Inflammatory macrophage (primary cell): ENCODE data around the gene MED10.
A peak's percentile ranks its signal among the peaks of the same experiment; 100 is the strongest.

Experiments used
- DNase-seq, 2 donors: peaks; one replicate each; pipeline ENCODE4 v3.0.0-alpha.2; 2020 to 2022
- total RNA-seq, 18 experiments: gene quantifications; one replicate each; lab custom pipeline; 2026; ENCODE audit warnings: mixed read lengths in 6 of 18, inconsistent platforms in 2 of 18; lab: John Stamatoyannopoulos, UW

Gene MED10
- 7.7 to 15.7 (median 11.7) reads per million in 18 experiments for total RNA-seq

DNA sequence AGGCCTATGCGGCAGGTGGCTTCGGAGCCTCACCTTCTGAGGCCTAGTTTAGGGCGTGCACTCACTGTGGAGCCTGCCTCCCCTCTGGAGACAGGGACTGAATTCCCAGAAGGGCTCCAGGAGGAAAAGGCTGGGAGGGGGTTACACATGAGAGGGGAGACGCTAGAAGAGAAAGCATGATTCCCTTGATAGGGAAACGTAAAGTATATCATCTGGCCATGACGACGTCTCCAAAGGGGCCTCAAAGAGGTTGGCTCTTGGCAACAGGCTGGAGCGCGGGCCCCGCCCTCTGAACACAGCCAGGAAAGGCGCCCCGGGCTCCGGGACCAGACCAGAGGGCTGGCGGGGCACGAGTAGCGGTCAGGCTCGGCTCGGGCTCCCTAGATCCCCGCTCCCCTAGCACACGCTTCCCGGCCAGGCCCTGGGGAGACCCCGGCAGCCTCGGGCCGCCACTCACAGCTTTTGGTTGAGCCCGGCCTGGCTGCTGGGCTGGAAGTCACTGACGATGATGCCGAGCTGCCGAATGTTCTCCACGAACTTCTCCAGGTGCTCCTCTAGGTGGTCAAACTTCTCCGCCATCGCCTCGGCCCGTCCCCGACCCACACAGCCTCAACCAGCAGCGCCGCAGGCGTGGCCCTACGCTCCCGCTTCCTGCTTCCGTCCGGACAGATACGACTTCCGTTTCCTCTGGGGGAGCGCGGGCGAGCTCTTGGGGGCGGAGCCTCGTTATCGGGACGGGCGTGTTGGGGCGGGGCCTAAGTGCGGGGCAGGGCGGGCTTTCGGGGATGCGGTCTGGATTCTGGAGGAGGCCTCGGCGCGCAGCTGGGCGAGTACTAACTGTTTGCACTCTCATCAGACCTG lies at the start of gene MED10:
MED10 (minus strand) TSS at position 643 of the 861 bp plus-strand sequence; CDS start at position 579, 64 bp downstream.
- peak; percentile 93 to 95 for DNase-seq

- DNase-seq = no peak
Measured at GRCh38 chr5:6427694-6428093, 49.3 kb upstream of the MED10 start.

GRCh38 chr5:6424700-6425099 lies 46.4 kb upstream of the MED10 start:
- no peak for DNase-seq

- no peak for DNase-seq
Measured at GRCh38 chr5:6424110-6424659, 45.8 kb upstream of the MED10 start.

DNA sequence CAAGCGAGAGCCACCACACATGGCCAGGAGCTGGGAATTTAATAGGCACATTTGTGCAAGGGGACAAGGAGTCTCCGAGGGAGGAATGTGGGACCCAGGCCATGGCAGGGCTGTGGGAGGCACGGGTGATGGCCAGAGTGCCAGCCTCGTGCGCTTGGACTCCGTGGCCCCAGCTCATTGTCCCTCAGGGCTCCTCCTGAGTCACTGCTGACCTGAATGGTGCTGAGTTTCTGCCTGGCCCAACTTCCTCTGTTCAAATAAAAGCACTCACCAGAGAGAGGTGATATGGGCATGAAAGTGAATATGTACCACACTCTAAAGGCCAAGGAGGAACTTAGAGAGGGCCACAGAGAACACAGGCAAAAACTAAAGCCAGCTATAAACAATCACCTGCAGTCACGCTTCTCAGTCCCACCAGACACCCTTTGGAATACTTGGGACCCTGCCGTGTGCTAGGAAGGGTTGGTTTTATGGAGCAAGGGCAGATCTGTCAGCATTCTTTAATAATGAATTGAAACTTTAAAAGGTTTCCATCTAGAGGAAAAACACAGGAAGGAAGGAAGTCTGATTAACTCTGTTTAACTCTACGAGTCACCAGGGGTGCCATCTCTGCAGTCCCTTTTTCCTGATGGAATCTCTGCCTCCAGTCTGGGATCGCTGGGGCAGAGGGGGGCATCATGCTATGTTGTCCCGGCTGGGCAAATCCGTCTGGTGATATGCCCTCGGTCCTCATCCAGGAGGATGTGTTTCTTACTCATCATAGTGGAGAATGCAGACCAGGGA lies 45.2 kb upstream of the MED10 start:
- DNase-seq = no peak

GRCh38 chr5:6419340-6419852 lies 41.0 kb upstream of the MED10 start:
- DNase-seq = no peak

- no peak for DNase-seq
Measured at GRCh38 chr5:6418679-6419276, 40.4 kb upstream of the MED10 start.

- no peak for DNase-seq
Measured at GRCh38 chr5:6417657-6418056, 39.3 kb upstream of the MED10 start.

DNA sequence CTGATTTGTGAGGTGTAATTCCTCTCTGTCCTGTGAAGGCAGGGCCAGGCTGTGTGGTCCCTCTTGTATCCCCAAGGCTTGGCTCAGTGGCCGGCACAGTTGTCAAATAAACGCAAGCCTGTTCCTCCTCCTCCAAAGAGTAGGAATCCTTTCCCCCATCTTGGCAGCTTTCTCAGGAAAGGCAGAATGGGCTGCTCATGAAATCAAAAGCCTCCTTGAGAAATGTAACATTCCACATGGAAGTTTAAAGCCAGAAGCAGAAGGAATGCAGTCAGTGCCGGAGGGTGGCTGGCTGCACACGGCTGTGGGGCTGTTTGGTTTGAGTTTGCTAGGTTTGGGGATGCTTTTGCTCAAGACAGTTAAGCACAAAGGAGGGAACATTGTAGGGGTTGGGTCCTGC lies 34.5 kb upstream of the MED10 start:
- no peak for DNase-seq

GRCh38 chr5:6411141-6411540 lies 32.8 kb upstream of the MED10 start:
- no peak for DNase-seq

- no peak for DNase-seq
Measured at GRCh38 chr5:6410421-6410820, 32.1 kb upstream of the MED10 start.

DNA sequence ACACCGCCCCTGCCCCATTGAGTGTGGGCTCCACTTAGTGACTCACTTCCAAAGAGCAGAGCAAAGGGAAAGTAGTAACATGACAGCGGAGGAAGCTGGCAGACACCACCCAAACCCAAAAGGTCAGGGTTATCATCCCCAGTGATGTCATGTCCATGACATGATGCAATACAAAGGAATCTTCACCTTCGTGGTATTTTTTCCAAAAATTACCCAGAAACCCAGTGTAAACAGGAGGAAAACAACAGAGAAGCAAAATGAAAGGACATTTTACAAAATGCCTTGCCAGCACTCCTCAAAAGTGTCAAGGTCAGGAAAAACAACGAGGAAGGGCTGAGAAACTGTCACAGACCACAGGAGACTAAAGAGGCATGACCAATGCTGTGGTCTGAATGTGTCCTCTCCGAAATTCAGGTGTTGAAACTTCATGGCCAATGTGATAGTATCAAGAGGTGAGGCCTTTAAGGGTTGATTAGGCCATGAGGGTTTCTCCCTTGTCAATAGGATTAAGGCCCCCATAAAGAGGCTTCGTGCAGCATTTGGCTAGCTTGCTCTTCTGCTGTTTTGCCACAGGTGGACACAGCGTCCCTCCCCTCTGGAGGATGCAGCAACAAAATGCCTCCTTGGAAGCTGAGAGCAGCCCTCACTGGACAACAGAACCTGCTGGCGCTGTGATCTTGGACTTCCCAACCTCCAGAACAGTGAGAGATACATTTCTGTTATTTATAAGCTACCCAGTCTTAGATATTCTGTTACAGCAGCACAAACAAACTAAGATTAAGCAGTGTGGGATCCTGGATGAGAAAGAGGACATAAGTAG lies 30.5 kb upstream of the MED10 start:
- no peak for DNase-seq

GRCh38 chr5:6408260-6408596 lies 29.9 kb upstream of the MED10 start:
- no peak for DNase-seq

- DNase-seq = no peak
Measured at GRCh38 chr5:6407558-6408259, 29.4 kb upstream of the MED10 start.

GRCh38 chr5:6405591-6405990 lies 27.2 kb upstream of the MED10 start:
- no peak for DNase-seq

DNA sequence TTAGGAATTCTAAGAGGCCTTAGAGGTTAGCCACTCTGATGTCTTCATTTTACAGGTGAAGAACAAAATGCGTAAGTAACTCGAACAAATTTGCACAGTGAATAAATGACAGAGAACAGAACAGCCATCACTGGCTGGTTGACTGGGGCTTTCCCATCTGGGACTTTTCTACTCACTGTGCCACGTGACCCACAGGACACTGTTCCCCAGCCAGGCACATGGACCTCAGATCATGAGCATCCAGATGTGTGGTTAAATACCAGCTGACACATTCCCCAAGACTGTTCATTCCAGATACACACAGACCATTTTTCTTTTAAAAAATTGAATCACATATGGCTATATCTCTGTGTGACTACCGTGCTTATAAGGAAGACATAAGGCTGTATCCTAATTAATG lies 25.8 kb upstream of the MED10 start:
- DNase-seq = no peak

- DNase-seq = no peak
Measured at GRCh38 chr5:6403416-6403815, 25.1 kb upstream of the MED10 start.

GRCh38 chr5:6402939-6403338 lies 24.6 kb upstream of the MED10 start:
- no peak for DNase-seq

DNA sequence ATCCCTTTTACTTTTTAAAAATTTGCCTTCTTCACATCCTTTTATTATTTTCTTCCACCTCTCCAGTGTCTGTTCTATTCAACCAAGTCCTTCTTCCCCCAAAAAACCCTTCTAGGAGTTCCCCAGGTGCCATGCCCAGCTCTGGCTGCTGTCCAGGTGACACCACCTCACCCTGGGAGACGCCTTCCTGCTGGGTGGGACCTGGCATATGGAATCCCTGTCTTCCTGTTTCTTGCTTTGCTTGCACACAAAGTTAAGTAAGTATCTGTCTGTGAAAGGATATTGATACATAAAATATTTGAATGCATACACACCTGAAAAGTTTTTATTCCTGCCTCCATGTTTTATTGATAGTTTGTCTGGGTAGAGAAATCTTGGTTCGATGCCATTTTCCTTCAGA lies 23.1 kb upstream of the MED10 start:
- DNase-seq = no peak

DNA sequence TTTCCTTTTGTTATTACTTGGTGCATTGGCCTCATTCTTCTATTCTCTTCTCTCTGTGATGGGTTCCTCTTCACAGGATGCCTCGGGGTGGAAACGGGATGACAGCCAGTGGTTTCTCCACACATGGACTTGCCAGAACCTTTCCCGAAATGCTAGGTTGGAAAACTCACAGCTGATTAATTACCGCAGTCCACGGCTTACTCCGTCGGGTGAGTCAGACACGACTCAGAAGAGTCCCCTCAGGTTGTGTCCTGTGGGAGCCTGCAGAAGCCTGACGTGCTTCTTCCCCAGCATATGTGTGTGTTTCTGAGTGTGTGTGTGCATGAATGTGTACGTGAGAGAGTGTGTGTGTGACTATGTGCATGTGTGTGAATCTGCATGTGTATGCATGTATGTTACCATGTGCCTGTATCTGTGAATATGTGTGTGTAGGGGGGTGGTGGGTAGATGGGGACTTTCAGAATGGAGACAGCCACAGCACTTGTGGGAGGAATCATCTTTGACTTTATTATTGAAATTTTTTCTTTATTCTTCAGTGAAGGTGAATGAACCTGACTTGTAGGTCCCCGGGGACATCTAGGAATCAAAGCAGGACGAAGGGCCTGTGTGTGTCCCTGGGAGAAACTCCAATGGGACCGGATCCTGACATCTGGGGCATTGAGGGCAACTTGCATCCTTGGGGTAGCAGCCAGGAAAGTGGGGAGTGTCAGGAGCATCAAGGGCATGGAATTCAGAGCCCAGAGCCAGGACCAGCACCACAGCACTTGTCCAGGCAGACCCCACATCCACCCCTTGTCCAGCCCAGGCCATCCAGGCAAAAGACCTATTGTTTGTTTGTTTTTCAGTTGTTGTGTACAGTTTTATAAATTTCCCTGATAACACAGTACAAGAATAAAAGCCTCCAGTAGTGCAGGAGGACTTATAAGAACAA lies 21.9 kb upstream of the MED10 start:
- DNase-seq = no peak
